GM10847 (cell line): ENCODE measurements around the gene CRABP2.

Experiments
- POLR2A ChIP-seq: IDR thresholded peaks from 2 replicates; pipeline ENCODE4 v1.6.1; 2011; ENCODE audit not compliant: insufficient read length; ENCODE audit errors: extremely low read depth

CRABP2 gene

GRCh38 chr1:156705918-156706656 is 704 bp upstream of the CRABP2 start:
- TF ChIP-seq POLR2A = no peak

GRCh38 chr1:156704930-156705320 is 458 bp downstream of the CRABP2 start:
- TF ChIP-seq POLR2A = no peak

- TF ChIP-seq POLR2A = no peak
Observed at GRCh38 chr1:156704166-156704711, 1.1 kb downstream of the CRABP2 start.

- TF ChIP-seq POLR2A = no peak
Observed at GRCh38 chr1:156703741-156704140, 1.6 kb downstream of the CRABP2 start.

GRCh38 chr1:156703336-156703735 is 2.0 kb downstream of the CRABP2 start:
- TF ChIP-seq POLR2A = no peak

- no peak for TF ChIP-seq POLR2A
Observed at GRCh38 chr1:156700736-156701531, 4.4 kb downstream of the CRABP2 start.

- no peak for TF ChIP-seq POLR2A
Observed at GRCh38 chr1:156698995-156699394, 6.4 kb downstream of the CRABP2 start.

GRCh38 chr1:156697481-156697880 is 7.9 kb downstream of the CRABP2 start:
- TF ChIP-seq POLR2A = no peak

- TF ChIP-seq POLR2A = no peak
Observed at GRCh38 chr1:156696755-156697154, 8.6 kb downstream of the CRABP2 start.

GRCh38 chr1:156694690-156694962 is 10.8 kb downstream of the CRABP2 start:
- no peak for TF ChIP-seq POLR2A

- no peak for TF ChIP-seq POLR2A
Observed at GRCh38 chr1:156693848-156694689, 11.3 kb downstream of the CRABP2 start.

GRCh38 chr1:156692925-156693847 is 12.2 kb downstream of the CRABP2 start:
- TF ChIP-seq POLR2A = no peak

- TF ChIP-seq POLR2A = no peak
Observed at GRCh38 chr1:156692441-156692924, 12.9 kb downstream of the CRABP2 start.
